ENCODE results near the gene KIF26B.

KIF26B gene

DNA sequence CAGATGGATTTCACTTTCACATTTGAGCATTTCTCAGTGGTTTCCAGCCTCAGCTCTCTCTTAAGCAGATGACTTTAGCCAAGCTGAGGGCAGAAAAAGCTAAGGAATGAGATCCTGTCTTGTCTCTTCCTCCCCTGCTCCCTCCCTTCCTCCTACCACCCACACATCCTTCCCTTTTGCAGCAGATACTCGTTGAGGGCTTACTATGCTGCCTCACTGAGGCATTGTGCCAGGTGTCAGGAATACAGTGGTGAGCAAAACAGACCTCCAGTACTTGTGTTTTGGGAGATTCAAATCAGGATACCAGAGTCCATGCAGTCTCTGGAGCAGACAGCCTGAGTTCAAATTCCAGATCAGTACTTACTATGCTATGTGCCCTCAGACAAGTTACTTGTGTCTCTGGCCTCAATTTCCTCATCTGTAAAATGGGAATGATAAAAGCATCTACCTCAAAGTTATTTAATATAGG, 43.2 kb downstream of the KIF26B start:
- peak; percentile 77 for DNase-seq (ENCODE audit: low read depth)

GRCh38 chr1:245198748-245199516, 44.1 kb downstream of the KIF26B start:
- no peak for DNase-seq (ENCODE audit: low read depth)
- no peak overlapping the region for H3K4me3 ChIP-seq (ENCODE audit: low read depth, low read length)
- TF ChIP-seq, protein P1, sequence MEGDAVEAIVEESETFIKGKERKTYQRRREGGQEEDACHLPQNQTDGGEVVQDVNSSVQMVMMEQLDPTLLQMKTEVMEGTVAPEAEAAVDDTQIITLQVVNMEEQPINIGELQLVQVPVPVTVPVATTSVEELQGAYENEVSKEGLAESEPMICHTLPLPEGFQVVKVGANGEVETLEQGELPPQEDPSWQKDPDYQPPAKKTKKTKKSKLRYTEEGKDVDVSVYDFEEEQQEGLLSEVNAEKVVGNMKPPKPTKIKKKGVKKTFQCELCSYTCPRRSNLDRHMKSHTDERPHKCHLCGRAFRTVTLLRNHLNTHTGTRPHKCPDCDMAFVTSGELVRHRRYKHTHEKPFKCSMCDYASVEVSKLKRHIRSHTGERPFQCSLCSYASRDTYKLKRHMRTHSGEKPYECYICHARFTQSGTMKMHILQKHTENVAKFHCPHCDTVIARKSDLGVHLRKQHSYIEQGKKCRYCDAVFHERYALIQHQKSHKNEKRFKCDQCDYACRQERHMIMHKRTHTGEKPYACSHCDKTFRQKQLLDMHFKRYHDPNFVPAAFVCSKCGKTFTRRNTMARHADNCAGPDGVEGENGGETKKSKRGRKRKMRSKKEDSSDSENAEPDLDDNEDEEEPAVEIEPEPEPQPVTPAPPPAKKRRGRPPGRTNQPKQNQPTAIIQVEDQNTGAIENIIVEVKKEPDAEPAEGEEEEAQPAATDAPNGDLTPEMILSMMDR (conservative IDR thresholded peaks at IDR 0.05; ENCODE audit: low read depth, low read length), result no peak

More for the DNA sequence above, 43.2 kb downstream of the KIF26B start:
- no peak overlapping the region for H3K4me3 ChIP-seq (ENCODE audit: low read depth, low read length)
- TF ChIP-seq, protein P1 (conservative IDR thresholded peaks at IDR 0.05; ENCODE audit: low read depth, low read length), result no peak

- no peak overlapping the region for H3K4me3 ChIP-seq (ENCODE audit: low read depth, low read length)
- TF ChIP-seq, protein P1 (conservative IDR thresholded peaks at IDR 0.05; ENCODE audit: low read depth, low read length), result no peak
- no peak for DNase-seq (ENCODE audit: low read depth)
These were observed 45.4 kb downstream of the KIF26B start for GRCh38 chr1:245200146-245200545.

DNA sequence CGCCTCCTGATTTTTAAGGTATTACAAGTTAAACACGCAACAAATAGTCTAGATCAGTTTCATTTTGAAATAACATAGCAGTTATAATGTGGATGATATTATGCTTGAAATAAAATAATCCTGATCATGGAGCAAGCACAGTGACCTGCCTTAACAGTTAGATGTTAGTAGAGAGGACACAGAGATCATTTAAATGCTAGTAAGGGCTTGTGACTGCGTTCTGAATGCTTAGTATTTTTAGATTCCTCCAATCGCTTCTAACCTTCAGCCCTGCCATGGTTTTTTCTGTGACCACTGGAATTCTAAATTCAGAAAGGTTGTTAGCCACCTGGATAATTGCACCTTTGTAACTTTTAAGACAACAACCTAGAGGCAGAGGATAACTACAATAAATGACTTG, 46.4 kb downstream of the KIF26B start:
- TF ChIP-seq, protein P1 (conservative IDR thresholded peaks at IDR 0.05; ENCODE audit: low read depth, low read length), result no peak
- no peak overlapping the region for H3K4me3 ChIP-seq (ENCODE audit: low read depth, low read length)
- no peak for DNase-seq (ENCODE audit: low read depth)

GRCh38 chr1:245201827-245202226, 47.0 kb downstream of the KIF26B start:
- DNase-seq (ENCODE audit: low read depth), result no peak
- H3K4me3 ChIP-seq (ENCODE audit: low read depth, low read length), result no peak overlapping the region
- TF ChIP-seq, protein P1 (conservative IDR thresholded peaks at IDR 0.05; ENCODE audit: low read depth, low read length), result no peak

- no peak overlapping the region for H3K4me3 ChIP-seq (ENCODE audit: low read depth, low read length)
- TF ChIP-seq, protein P1 (conservative IDR thresholded peaks at IDR 0.05; ENCODE audit: low read depth, low read length), result no peak
- DNase-seq (ENCODE audit: low read depth), result no peak
These were observed 50.6 kb downstream of the KIF26B start for GRCh38 chr1:245205396-245205795.

GRCh38 chr1:245205864-245206263, 51.1 kb downstream of the KIF26B start:
- no peak overlapping the region for H3K4me3 ChIP-seq (ENCODE audit: low read depth, low read length)
- no peak for DNase-seq (ENCODE audit: low read depth)
- TF ChIP-seq, protein P1 (conservative IDR thresholded peaks at IDR 0.05; ENCODE audit: low read depth, low read length), result no peak
